Body of pancreas (tissue), 4 donors: ENCODE measurements around the gene AKAP1.

Experiments
- CTCF ChIP-seq, 7 experiments: fragments of 450-650 bp in 4 of 7; fragments of 200-600 bp in 3 of 7; sonication (generic) in 3 of 7; IDR thresholded peaks; one replicate each; pipeline ENCODE4 v1.5.1; 2016 to 2019; ENCODE audit warnings: antibody characterized with exemption in 7 of 7
- POLR2A ChIP-seq, 3 donors: fragments of 450-650 bp; IDR thresholded peaks; one replicate each; pipeline ENCODE4 v1.6.1; 2016; ENCODE audit warnings: antibody characterized with exemption in 3 of 3, mild to moderate bottlenecking in 2 of 3

DNA sequence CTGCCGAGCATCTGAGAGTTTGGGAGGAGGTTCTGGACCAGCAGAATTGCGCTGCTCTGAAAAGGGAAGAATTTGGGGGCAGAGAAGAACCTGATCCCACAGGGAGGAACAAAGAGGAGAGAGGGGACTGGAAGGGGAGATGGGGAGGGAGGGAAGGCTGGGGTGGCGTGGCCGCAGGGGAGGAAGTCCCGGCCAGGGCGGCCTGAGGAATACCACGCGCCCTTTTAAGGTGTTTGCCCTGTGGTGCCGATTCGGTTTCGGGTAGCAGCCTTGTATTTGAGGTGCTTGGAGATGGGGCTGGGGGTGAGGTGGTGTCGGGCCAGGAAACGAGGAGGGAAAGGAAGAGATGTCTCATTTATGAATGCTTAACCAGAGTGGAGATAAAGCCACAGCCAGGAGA, 51.3 kb downstream of the AKAP1 start:
- TF ChIP-seq CTCF (IDR thresholded peaks at IDR 0.05) (no peak), POLR2A (IDR thresholded peaks at IDR 0.05) (no peak)
